Measurements from ENCODE around the gene PRDM16. TPM values are rescaled to one million over a fixed set of nuclear protein-coding genes. Genes with fewer than 3 reads are reported as not detected.

PRDM16 gene
- total and polyA plus RNA-seq, 2 of the 4 experiments (the other 2 are of a cell fraction): 0.02 TPM; not detected in 1

GRCh38 chr1:3070644-3071564 lies 1.9 kb downstream of the PRDM16 start:
- POLR2A ChIA-PET (ENCODE audit: unreplicated experiment): no interaction called here
- H3K9ac ChIP-seq (ENCODE audit: low read depth, low read length): no peak overlapping the region
- in situ Hi-C loops (cut with MboI; ENCODE audit: low sequenced_read_pairs): loop anchor here (25.0 kb wide), 1 partner anchor 634 kb away; no protein-coding TSS in a partner anchor

More at GRCh38 chr1:3070644-3071564, 1.9 kb downstream of the PRDM16 start:
- ATAC-seq (ENCODE audit: low read depth) (no peak), DNase-seq (no peak)
- BruUV-seq (replicated peaks): no TSS peak
- Histone ChIP-seq H2BK5ac (ENCODE audit: low read depth, low read length, poor library complexity, severe bottlenecking) (no peak overlapping the region), H3K23ac (ENCODE audit: low read depth, low read length) (no peak overlapping the region), H2BK15ac (ENCODE audit: low read depth, low read length) (no peak overlapping the region), H4K20me1 (ENCODE audit: insufficient read depth, low read length) (no peaks in the 10 kb centered on the region), H3K9me3 (ENCODE audit: control insufficient read depth, insufficient read depth, low read length) (no peaks in the 10 kb centered on the region), H4K91ac (ENCODE audit: insufficient read depth, low read depth, low read length) (no peak overlapping the region), H3K4ac (ENCODE audit: low read depth, low read length) (no peak overlapping the region), H2BK120ac (ENCODE audit: low read depth, low read length) (no peak overlapping the region), H3K79me1 (ENCODE audit: low read depth in 1 of 2, low read length in 2 of 2) (no peaks in the 10 kb centered on the region), H3K27me3 (ENCODE audit: control insufficient read depth, insufficient read depth, low read length) (peaks cover 70% of the 10 kb centered on the region), H3K4me3 (ENCODE audit: insufficient read depth, low read depth, low read length) (0 out of 2 replicates have a peak overlapping the region, but pooled peaks have one; percentile 2), H3K56ac (ENCODE audit: extremely low read depth, insufficient read depth, low read length) (no peak overlapping the region), H3K14ac (replicated peaks; ENCODE audit: low read depth, low read length) (no peak overlapping the region), H3K4me2 (ENCODE audit: low read depth, low read length) (no peak overlapping the region; the same call in 1 of the 2 replicates), H2BK20ac (ENCODE audit: low read depth, low read length) (no peak overlapping the region), H3K36me3 (ENCODE audit: control insufficient read depth, insufficient read depth, low read length) (no peaks in the 10 kb centered on the region), H2AK5ac (ENCODE audit: low read depth, low read length) (no peak overlapping the region), H4K8ac (ENCODE audit: low read depth in 2 of 2, low read length in 2 of 2) (no peak overlapping the region), H2AFZ (replicated peaks; ENCODE audit: low read length, poor library complexity) (no peak overlapping the region), H3K18ac (ENCODE audit: low read depth, low read length) (no peak overlapping the region), H3K27ac (ENCODE audit: insufficient read depth, low read length) (no peak overlapping the region), H2AK9ac (replicated peaks; ENCODE audit: low read depth, low read length, poor library complexity) (no peak overlapping the region), H4K5ac (ENCODE audit: low read depth, low read length) (no peak overlapping the region), H3K4me1 (ENCODE audit: control insufficient read depth, insufficient read depth, low read length) (peaks cover 2% of the 10 kb centered on the region; the same call in 1 of the 2 replicates), H3K9me1 (ENCODE audit: insufficient read depth, low read length) (no peaks in the 10 kb centered on the region)
- TF ChIP-seq RAD21 (IDR thresholded peaks at IDR 0.05; ENCODE audit: low read length) (no peak), CHD1 (IDR thresholded peaks at IDR 0.05; ENCODE audit: low read depth, low read length) (no peak), USF2 (IDR thresholded peaks at IDR 0.05; ENCODE audit: low read depth, low read length) (no peak), FOS (IDR thresholded peaks at IDR 0.05; ENCODE audit: low read depth, low read length) (no peak), MAZ (IDR thresholded peaks at IDR 0.05; ENCODE audit: borderline replicate concordance, low read depth, low read length) (no peak), NFE2L2 (IDR thresholded peaks at IDR 0.05; ENCODE audit: low read depth, low read length) (no peak), BHLHE40 (IDR thresholded peaks at IDR 0.05; ENCODE audit: low read depth, low read length) (no peak), POLR2A (IDR thresholded peaks at IDR 0.05; ENCODE audit: low read depth, low read length) (no peak), MAFK (IDR thresholded peaks at IDR 0.05; ENCODE audit: low read depth, low read length) (no peak), CEBPB (IDR thresholded peaks at IDR 0.05; ENCODE audit: low read depth, low read length) (no peak)
- TF ChIP-seq, protein P1, sequence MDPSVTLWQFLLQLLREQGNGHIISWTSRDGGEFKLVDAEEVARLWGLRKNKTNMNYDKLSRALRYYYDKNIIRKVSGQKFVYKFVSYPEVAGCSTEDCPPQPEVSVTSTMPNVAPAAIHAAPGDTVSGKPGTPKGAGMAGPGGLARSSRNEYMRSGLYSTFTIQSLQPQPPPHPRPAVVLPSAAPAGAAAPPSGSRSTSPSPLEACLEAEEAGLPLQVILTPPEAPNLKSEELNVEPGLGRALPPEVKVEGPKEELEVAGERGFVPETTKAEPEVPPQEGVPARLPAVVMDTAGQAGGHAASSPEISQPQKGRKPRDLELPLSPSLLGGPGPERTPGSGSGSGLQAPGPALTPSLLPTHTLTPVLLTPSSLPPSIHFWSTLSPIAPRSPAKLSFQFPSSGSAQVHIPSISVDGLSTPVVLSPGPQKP (IDR thresholded peaks at IDR 0.05; ENCODE audit: borderline replicate concordance, low read depth, low read length): no peak
- TF ChIP-seq, protein P2, sequence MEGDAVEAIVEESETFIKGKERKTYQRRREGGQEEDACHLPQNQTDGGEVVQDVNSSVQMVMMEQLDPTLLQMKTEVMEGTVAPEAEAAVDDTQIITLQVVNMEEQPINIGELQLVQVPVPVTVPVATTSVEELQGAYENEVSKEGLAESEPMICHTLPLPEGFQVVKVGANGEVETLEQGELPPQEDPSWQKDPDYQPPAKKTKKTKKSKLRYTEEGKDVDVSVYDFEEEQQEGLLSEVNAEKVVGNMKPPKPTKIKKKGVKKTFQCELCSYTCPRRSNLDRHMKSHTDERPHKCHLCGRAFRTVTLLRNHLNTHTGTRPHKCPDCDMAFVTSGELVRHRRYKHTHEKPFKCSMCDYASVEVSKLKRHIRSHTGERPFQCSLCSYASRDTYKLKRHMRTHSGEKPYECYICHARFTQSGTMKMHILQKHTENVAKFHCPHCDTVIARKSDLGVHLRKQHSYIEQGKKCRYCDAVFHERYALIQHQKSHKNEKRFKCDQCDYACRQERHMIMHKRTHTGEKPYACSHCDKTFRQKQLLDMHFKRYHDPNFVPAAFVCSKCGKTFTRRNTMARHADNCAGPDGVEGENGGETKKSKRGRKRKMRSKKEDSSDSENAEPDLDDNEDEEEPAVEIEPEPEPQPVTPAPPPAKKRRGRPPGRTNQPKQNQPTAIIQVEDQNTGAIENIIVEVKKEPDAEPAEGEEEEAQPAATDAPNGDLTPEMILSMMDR (conservative IDR thresholded peaks at IDR 0.05; ENCODE audit: low read depth, low read length): no peak
- CTCF ChIA-PET: no interaction called here
- 27% methylated on average over 25 of the region's 97 CpGs; no CpG with 5 or more reads in 1 of the 2 experiments for WGBS, 2 experiments (ENCODE audit: extremely low coverage in 2 of 2, insufficient read length in 1 of 2)
- intact Hi-C loops (cut with micrococcal nuclease): loop anchor here (5.0 kb wide), 1 partner anchor 659 kb away; the partner anchor contains the start of gene PEX10
- dilution Hi-C loops (cut with HindIII; ENCODE audit: low sequenced_read_pairs, unreplicated experiment): no loop called here
